Measurements from ENCODE around the gene ZNF441. TPM values are rescaled to one million over a fixed set of nuclear protein-coding genes. Genes with fewer than 3 reads are reported as not detected.
"Not testable (repeated sequence)": the region's sequence is repeated elsewhere in the genome, so short reads cannot be mapped to it uniquely, and the experiment has no call there.

Gene ZNF441
- 1.5 and 3.3 TPM in 2 replicates for total RNA-seq (2014; rRNA removed; shearing (Covaris generic))

DNA sequence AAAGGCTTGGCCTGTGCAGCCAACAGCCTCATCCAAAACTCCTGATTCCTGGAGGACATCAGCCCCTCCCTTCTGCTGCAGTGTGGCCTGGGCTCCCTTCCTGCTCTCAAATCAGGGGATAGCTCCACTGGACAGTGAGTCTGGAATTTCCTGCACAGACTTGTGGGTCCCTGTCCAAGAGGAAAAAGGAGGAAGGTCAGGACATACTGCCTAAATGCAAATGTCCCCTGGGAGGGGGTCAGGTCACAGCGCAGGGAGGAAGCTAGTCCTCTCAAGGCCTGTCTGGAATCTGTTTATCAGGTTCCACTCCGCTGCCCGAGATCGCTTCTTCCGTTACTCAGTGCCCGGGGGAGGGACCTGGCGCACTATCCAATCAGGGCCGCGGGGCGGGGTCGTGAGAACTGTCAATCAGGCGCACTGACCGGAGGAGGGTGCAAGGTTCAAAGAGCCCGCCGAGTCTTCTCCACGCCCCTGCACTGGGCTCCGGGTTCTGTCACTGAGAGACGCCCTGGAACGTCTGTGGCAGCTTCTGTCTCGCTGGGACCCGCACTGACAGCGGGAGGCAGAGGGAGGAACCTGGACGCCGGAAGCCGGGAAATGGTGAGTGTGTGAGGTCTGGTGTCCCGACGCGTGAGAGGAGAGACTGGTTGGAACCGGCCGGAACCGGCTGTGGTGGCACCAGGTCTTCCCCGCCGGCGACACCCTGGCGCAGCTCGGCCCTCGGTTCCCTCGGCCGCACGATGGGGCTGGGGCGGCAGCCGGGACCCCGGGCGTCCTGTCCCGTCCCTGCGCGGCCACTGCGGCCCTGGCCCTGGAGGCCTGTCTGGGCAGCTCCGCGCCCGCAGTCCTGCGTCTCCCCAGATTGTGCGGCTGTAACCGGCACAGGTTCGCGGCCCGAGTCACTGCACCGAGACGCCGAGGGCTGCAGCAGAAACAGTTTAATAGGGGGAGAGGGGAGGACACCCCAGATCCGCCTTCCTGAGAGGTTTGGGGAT is at the start of gene ZNF441:
Gene ZNF441, plus strand, starts transcription at position 404 of the 995 bp plus-strand sequence. Its CDS starts 194 bp downstream, at position 598.
- peak; percentile 88 for DNase-seq (ENCODE audit: low spot score)

- DNase-seq (ENCODE audit: low spot score), result no peak
Measured at GRCh38 chr19:11721681-11722080, 45.1 kb upstream of the ZNF441 start.

DNA sequence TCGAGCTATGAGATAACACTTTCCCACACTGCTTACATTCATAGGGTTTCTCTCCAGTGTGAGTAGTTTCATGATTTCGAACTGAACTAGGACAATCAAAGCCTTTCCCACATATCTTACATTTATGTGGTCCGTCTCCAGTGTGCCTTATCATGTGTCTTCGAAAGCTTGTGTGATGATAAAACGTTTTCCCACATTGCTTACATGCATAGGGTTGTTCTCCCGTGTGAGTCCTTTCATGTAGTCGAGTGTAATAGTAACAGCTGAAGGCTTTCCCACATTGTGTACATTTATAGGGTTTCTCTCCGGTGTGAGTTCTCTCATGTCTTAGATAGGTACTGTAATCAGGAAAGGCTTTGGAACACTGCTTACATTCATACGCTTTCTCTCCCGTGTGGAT is 44.4 kb upstream of the ZNF441 start:
- DNase-seq (ENCODE audit: low spot score), result no peak

DNA sequence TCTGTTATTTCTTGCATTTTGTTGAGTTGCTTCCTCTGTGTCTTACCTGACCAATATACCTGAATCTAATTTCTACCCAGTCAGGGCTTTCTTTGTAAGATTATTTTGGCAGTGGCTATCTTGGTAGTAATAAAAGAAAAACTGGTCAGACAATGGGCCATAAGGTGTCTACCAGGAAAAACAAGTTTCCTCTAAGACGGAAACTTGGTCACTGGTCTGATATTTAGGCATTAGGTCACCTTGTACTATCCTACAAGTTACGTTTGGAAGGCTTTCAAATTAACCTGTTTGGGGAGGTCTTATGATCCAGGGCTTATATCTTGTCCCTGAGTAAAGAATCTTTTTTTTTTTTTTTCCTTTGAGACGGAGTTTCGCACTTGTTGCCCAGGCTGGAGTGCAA is 37.2 kb upstream of the ZNF441 start:
- DNase-seq (ENCODE audit: low spot score), result no peak

- DNase-seq (ENCODE audit: low spot score), result no peak
Measured at GRCh38 chr19:11735375-11735774, 31.4 kb upstream of the ZNF441 start.

DNA sequence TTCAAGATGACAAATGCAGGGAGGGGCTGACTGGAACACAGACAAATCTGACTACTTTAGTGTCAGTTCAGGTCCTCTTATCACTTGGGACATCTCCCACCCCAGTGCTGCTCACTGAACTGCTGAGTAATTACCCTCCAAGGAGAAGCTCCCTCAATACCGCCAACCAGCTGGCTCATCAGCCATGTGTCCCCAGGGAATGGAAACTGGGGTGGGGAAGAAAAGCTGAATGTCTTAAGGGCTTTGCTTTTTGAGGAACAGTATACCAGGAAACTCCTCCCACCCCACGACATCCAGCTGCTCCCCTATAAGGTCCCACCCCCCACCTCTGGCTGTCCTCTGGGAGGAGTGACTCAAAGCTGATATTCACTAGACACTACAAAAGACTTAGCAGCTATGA is 30.1 kb upstream of the ZNF441 start:
- DNase-seq (ENCODE audit: low spot score), result peak; percentile 28

- DNase-seq (ENCODE audit: low spot score), result no peak
Measured at GRCh38 chr19:11737964-11738745, 28.6 kb upstream of the ZNF441 start.

- DNase-seq (ENCODE audit: low spot score), result peak; percentile 97
Measured at GRCh38 chr19:11738746-11739620, 27.8 kb upstream of the ZNF441 start, which contains the start of gene ZNF823. TSS of gene ZNF823 (minus strand) at chr19:11738946. CDS start at chr19:11738819, 127 bp downstream.

GRCh38 chr19:11745869-11746268 is 20.9 kb upstream of the ZNF441 start:
- DNase-seq (ENCODE audit: low spot score), result no peak

DNA sequence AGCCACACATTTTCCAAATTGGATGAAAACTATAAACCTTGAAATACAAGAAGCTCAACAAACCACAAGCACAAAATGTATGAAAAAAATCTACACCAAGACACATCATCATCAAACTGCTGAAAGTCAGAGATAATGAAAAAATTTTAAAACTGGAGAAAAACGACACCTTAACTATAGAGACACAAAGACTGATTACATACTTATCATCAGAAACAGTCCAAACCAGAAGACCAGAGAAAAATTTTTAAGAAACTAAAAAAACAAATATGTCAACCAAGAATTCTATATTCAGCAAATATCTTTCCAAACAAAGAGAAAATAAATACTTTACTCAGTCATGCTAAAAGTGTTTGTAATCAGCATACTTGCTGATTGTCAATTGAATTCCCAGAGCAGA is 19.5 kb upstream of the ZNF441 start:
- DNase-seq (ENCODE audit: low spot score), result no peak

DNA sequence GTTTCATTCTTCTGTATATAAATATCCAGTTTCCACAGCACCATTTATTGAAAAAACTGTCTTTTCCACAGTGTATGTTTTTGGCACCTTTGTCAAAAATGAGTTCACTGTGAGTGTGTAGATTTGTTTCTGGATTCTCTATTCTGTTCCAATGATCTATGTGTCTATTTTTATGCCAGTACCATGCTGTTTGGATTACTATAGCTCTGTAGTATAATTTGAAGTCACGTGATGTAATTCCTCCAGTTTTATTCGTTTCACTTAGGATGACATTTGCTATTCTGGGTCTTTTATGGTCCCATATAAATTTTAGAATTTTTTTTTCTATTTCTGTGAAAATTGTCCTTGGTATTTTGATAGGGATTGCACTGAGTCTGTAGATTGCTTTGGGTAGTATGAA is 17.0 kb upstream of the ZNF441 start:
- DNase-seq (ENCODE audit: low spot score), result no peak

GRCh38 chr19:11752244-11752736 is 14.5 kb upstream of the ZNF441 start:
- DNase-seq (ENCODE audit: low spot score), result no peak

- DNase-seq (ENCODE audit: low spot score), result no peak
Measured at GRCh38 chr19:11754663-11755062, 12.1 kb upstream of the ZNF441 start.

GRCh38 chr19:11756965-11757364 is 9.8 kb upstream of the ZNF441 start:
- no peak for DNase-seq (ENCODE audit: low spot score)

DNA sequence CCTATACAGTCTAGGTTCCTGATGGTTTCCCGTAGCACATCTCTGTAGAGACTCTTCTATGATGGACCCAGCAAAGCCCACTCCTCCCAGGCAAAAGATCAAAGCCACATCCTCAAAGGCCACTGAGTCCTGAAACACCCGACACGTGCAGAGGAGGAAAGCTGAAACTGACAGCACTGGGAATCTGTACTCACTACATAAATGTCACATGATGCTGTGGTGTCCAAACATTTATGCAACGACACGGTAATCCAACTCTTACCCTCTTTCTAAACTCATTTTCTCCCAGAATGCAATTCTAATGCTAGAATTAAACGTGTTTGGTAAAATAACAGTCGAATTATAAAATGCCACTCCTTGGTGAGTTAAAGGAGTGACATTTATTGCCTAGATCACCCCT is 7.0 kb upstream of the ZNF441 start:
- DNase-seq (ENCODE audit: low spot score), result no peak

- no peak for DNase-seq (ENCODE audit: low spot score)
Measured at GRCh38 chr19:11763117-11763516, 3.7 kb upstream of the ZNF441 start.

- DNase-seq (ENCODE audit: low spot score), result no peak
Measured at GRCh38 chr19:11763611-11764010, 3.2 kb upstream of the ZNF441 start.

DNA sequence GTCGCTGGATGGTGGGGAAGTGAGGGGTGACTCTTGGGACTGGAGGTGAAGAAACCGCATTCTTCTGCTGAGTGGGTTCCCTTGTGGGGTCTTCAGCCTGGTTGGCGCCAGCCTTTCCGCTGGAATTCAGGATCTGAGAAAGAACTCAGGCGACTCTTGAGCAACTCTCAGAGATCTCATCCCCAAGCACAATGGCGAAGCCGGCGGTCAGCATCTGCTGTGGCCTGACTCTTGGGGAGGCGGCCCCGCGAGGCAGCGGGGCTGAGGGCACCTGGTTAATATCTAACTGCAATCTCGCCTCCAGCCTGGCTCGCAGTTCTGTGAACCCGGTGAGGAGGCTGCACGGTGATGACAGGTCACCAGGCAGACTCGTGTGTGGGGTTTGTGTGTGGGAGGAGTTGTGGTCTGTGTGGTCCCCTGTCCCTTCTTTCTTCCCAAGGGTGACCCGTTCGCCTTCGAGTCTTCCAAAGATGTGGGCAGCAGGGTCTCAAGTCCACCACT is 883 bp downstream of the ZNF441 start:
- DNase-seq (ENCODE audit: low spot score), result peak; percentile 5

DNA sequence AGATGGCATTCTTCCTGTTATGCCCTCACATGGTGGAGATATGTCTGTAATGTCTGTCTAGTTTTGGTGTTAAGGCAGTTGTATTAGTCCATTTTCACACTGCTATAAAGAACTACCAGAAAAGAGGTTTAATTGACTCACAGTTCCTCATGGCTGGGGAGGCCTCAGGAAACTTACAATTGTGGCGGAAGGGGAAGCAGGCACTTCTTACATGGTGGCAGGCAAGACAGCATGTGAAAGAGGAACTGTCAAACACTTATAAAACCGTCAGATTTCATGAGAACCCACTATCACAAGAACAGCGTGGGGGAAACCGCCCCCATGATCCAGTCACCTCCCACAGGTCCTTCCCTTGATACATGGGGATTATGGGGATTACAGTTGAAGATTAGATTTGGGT is 3.2 kb downstream of the ZNF441 start:
- DNase-seq (ENCODE audit: low spot score), result no peak

DNA sequence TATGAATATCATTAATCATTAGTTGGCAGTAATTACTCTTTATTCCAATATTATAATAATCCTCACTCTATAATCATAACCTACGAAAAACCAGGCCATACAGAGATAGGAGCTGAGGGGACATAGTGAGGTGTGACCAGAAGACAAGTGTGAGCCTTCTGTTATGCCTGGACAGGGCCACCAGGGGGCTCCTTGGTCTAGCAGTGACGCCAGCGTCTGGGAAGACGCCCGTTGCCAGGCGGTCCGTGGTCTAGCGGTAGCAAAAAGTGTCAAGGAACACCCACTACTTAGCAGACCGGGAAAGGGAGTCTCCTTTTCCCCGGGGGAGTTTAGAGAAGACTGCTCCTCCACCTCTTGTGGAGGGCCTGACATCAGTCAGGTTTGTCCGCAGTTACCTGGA is 4.7 kb downstream of the ZNF441 start:
- not testable (repeated sequence) for DNase-seq (ENCODE audit: low spot score)

GRCh38 chr19:11776669-11777068 is 9.9 kb downstream of the ZNF441 start:
- DNase-seq (ENCODE audit: low spot score), result not testable (repeated sequence)

Data from H4 (cell line).